MM.1S (cell line): ENCODE data around the gene RETNLB.

Source experiments
- CTCF ChIP-seq: fragments of 300-600 bp; sonication (generic); IDR thresholded peaks from 2 replicates; pipeline ENCODE4 v1.5.1; 2016; ENCODE audit warnings: antibody characterized with exemption, low read length, mixed read lengths
- EZH2 ChIP-seq: fragments of 300-600 bp; sonication (generic); optimal IDR thresholded peaks from 2 replicates; pipeline ENCODE3; 2017; ENCODE audit warnings: low read depth, mild to moderate bottlenecking, antibody characterized with exemption, low read length, mixed read lengths
- EZH2phosphoT487 ChIP-seq: fragments of 300-600 bp; sonication (generic); IDR thresholded peaks from 2 replicates; pipeline ENCODE4 v1.6.1; 2018; ENCODE audit warnings: antibody characterized with exemption, low read length

GRCh38 chr3:108728105-108728504 is 29.1 kb downstream of the RETNLB start:
- TF ChIP-seq CTCF (no peak), EZH2 (no peak), EZH2phosphoT487 (no peak)
